A549 (cell line): ENCODE results near the gene TBC1D23. TPM values are rescaled to one million over a fixed set of nuclear protein-coding genes. Genes with fewer than 3 reads are reported as not detected.

Experiments used
- ATAC-seq, 2 experiments: fragments of 200-7000 bp in 1 of 2; fragments of >200 bp in 1 of 2; cut with Nextera tagmentation in 1 of 2; cut with Tn5 transposase in 1 of 2; 3 replicates each; pipeline versions ENCODE4 v1.8.0 to v1.9.1; 2018 to 2020; ENCODE audit warnings: mild to moderate bottlenecking in 1 of 2, moderate library complexity in 1 of 2
- CTCF ChIA-PET: fragments of 300-600 bp; sonication (Branson Sonifier 250); formaldehyde crosslinking; extraction: SDS; loops from one replicate; lab custom pipeline; 2021; ENCODE audit warnings: antibody characterized with exemption, inconsistent platforms; lab: Yijun Ruan, JAX
- POLR2A ChIA-PET: fragments of 350-600 bp; formaldehyde crosslinking; extraction: SDS; loops from one replicate; lab custom pipeline; 2021; ENCODE audit warnings: antibody characterized with exemption, inconsistent platforms; lab: Yijun Ruan, JAX
- DNase-seq, 2 experiments: peaks; one replicate each; pipeline versions ENCODE4 v3.0.0 to v3.0.0-alpha.2; 2011 to 2016; ENCODE audit warnings: low read depth in 1 of 2, low spot score in 1 of 2
- FAIRE-seq: peaks from 2 replicates; lab custom pipeline; 2011; peaks lifted over from hg19 to GRCh38; lab: Jason Lieb, UNC
- H3K27ac ChIP-seq, 2 experiments: fragments of >200 bp; sonication (Bioruptor Twin); formaldehyde crosslinking; 3 replicates each; pipeline ENCODE4 v1.5.1; 2016 to 2017
- H3K4me1 ChIP-seq: fragments of >200 bp; sonication (Bioruptor Twin); formaldehyde crosslinking; 3 replicates; pipeline ENCODE4 v1.6.1; 2016
- H3K4me2 ChIP-seq: fragments of >200 bp; sonication (Bioruptor Twin); formaldehyde crosslinking; 3 replicates; pipeline ENCODE4 v1.6.1; 2016
- H3K4me3 ChIP-seq: fragments of >200 bp; sonication (Bioruptor Twin); formaldehyde crosslinking; 3 replicates; pipeline ENCODE4 v1.5.1; 2016
- H3K9me3 ChIP-seq: fragments of >200 bp; sonication (Bioruptor Twin); formaldehyde crosslinking; 3 replicates; pipeline ENCODE4 v1.6.1; 2016
- EHMT2 ChIP-seq: fragments of 200-600 bp; sonication (generic); IDR thresholded peaks from 2 replicates; pipeline ENCODE4 v1.6.1; 2016; ENCODE audit warnings: antibody characterized with exemption, low read depth, mild to moderate bottlenecking, moderate library complexity
- ESRRA ChIP-seq: fragments of 150-350 bp; IDR thresholded peaks from 2 replicates; pipeline ENCODE4 v1.6.1; 2014; ENCODE audit warnings: mild to moderate bottlenecking, low read length, borderline replicate concordance
- FOSL2 ChIP-seq, 2 experiments: fragments of 450-650 bp in 1 of 2; fragments of >200 bp in 1 of 2; sonication (Bioruptor Twin) in 1 of 2; formaldehyde crosslinking; IDR thresholded peaks; 2 replicates each; pipeline versions ENCODE4 v1.5.0 to v1.6.1; 2016 to 2020; ENCODE audit warnings: mild to moderate bottlenecking in 1 of 2, moderate library complexity in 1 of 2
- FOXS1 ChIP-seq: fragments of 250-450 bp; sonication (Bioruptor Pico); IDR thresholded peaks from 2 replicates; pipeline ENCODE4 v1.5.0; 2020; ENCODE audit warnings: mild to moderate bottlenecking, moderate library complexity
- HDAC2 ChIP-seq: fragments of 200-600 bp; sonication (generic); IDR thresholded peaks from 2 replicates; pipeline ENCODE4 v1.6.1; 2016
- HOXA7 ChIP-seq: fragments of 250-450 bp; sonication (Bioruptor Pico); IDR thresholded peaks from 2 replicates; pipeline ENCODE4 v1.5.0; 2020; ENCODE audit warnings: mild to moderate bottlenecking, moderate library complexity
- HOXB13 ChIP-seq: fragments of 250-450 bp; sonication (Bioruptor Pico); IDR thresholded peaks from 2 replicates; pipeline ENCODE4 v1.5.0; 2020; ENCODE audit warnings: low read depth, mild to moderate bottlenecking, moderate library complexity
- JUN ChIP-seq, 2 experiments: fragments of >200 bp; sonication (Bioruptor Twin); formaldehyde crosslinking; IDR thresholded peaks; 2 replicates in 1 of 2; 3 replicates in 1 of 2; pipeline ENCODE4 v1.6.1; 2016 to 2017
- MAZ ChIP-seq: fragments of 150-350 bp; IDR thresholded peaks from 2 replicates; pipeline ENCODE4 v1.6.1; 2014; ENCODE audit warnings: antibody characterized with exemption, low read depth, low read length, borderline replicate concordance
- NR3C1 ChIP-seq: fragments of >200 bp; sonication (Bioruptor Twin); formaldehyde crosslinking; IDR thresholded peaks from 3 replicates; pipeline ENCODE4 v1.6.1; 2017
- POLR2AphosphoS2 ChIP-seq: conservative IDR thresholded peaks from 2 replicates; pipeline ENCODE4 v1.6.1; 2012; ENCODE audit warnings: low read length, improper control_type of control experiment, inconsistent platforms
- SREBF2 ChIP-seq: fragments of 450-650 bp; IDR thresholded peaks from 2 replicates; pipeline ENCODE4 v1.6.1; 2014; ENCODE audit warnings: mild to moderate bottlenecking, moderate library complexity
- TP53 ChIP-seq: fragments of 250-450 bp; sonication (Bioruptor Pico); IDR thresholded peaks from 2 replicates; pipeline ENCODE4 v1.5.0; 2021; ENCODE audit warnings: mild to moderate bottlenecking, moderate library complexity
- ZNF302 ChIP-seq: fragments of 250-450 bp; sonication (Bioruptor Pico); IDR thresholded peaks from 2 replicates; pipeline ENCODE4 v1.9.0; 2021; ENCODE audit warnings: inconsistent platforms, mild to moderate bottlenecking, moderate library complexity
- ZSCAN20 ChIP-seq: fragments of 250-450 bp; sonication (Bioruptor Pico); IDR thresholded peaks from 2 replicates; pipeline ENCODE4 v1.8.0; 2022; ENCODE audit warnings: mild to moderate bottlenecking, moderate library complexity
- WGBS: methylation state at CpG from one replicate; pipeline ENCODE4 v1.1.6; 2017; ENCODE audit errors: missing lambda C conversion rate; 5-methylcytosine and 5-hydroxymethylcytosine counted together
- polyA plus RNA-seq, 4 experiments: library from polyadenylated mRNA; depleted of rRNA in 3 of 4; stranded (reverse); fragments of >200 nt; fragmentation: RNase III in 1 of 4; extraction: RNeasy Plus Mini Kit Qiagen cat#74134 plus additional on column Dnase treatment in 1 of 4; gene quantifications; 2 replicates in 3 of 4; 3 replicates in 1 of 4; pipeline ENCODE4 v1.2.3, GENCODE V29; 2011 to 2017
- TF ChIP-seq, protein P1 (sequence below): fragments of 250-450 bp; sonication (Bioruptor Pico); IDR thresholded peaks from 2 replicates; pipeline ENCODE4 v1.5.0; 2021; ENCODE audit warnings: mild to moderate bottlenecking, moderate library complexity, borderline replicate concordance
- TF ChIP-seq, protein P2 (sequence below): IDR thresholded peaks from 2 replicates; pipeline ENCODE4 v1.6.1; 2012; ENCODE audit warnings: low read depth, borderline replicate concordance
- TF ChIP-seq, protein P3 (sequence below): fragments of 200-600 bp; sonication (generic); IDR thresholded peaks from 2 replicates; pipeline ENCODE4 v1.6.1; 2016; ENCODE audit warnings: antibody characterized with exemption, mild to moderate bottlenecking, moderate library complexity
- TF ChIP-seq, protein P4 (sequence below): IDR thresholded peaks from 2 replicates; pipeline ENCODE4 v1.6.1; 2012

The TBC1D23 gene
- polyA plus RNA-seq, 2 of the 4 experiments (the other 2 are of a cell fraction): 14.5 to 29.4 TPM

- ATAC-seq (no peak), FAIRE-seq (no peak), DNase-seq (no peak)
- no peak overlapping the region for H3K27ac ChIP-seq
- TF ChIP-seq TP53 (CRISPR knock-in tag): no peak
- no peak for TF ChIP-seq MAZ
- no peak for TF ChIP-seq ZSCAN20
- TF ChIP-seq SREBF2: no peak
- no peak for TF ChIP-seq HOXA7 (CRISPR knock-in tag)
- TF ChIP-seq FOXS1 (CRISPR knock-in tag): no peak
- TF ChIP-seq, protein P1, sequence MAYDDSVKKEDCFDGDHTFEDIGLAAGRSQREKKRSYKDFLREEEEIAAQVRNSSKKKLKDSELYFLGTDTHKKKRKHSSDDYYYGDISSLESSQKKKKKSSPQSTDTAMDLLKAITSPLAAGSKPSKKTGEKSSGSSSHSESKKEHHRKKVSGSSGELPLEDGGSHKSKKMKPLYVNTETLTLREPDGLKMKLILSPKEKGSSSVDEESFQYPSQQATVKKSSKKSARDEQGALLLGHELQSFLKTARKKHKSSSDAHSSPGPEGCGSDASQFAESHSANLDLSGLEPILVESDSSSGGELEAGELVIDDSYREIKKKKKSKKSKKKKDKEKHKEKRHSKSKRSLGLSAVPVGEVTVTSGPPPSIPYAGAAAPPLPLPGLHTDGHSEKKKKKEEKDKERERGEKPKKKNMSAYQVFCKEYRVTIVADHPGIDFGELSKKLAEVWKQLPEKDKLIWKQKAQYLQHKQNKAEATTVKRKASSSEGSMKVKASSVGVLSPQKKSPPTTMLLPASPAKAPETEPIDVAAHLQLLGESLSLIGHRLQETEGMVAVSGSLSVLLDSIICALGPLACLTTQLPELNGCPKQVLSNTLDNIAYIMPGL (CRISPR knock-in tag): no peak
- TF ChIP-seq ESRRA: no peak
- no peak overlapping the region for H3K4me3 ChIP-seq
- H3K9me3 ChIP-seq: no peaks in the 10 kb centered on the region
- POLR2A ChIA-PET: no interaction called here
- H3K4me1 ChIP-seq: no peaks in the 10 kb centered on the region
- CTCF ChIA-PET: no interaction called here
- 97% methylated on average over 4 of the region's 4 CpGs for WGBS
- H3K4me2 ChIP-seq: no peak overlapping the region
Observed at GRCh38 chr3:100299016-100299415, 38.2 kb downstream of the TBC1D23 start.

DNA sequence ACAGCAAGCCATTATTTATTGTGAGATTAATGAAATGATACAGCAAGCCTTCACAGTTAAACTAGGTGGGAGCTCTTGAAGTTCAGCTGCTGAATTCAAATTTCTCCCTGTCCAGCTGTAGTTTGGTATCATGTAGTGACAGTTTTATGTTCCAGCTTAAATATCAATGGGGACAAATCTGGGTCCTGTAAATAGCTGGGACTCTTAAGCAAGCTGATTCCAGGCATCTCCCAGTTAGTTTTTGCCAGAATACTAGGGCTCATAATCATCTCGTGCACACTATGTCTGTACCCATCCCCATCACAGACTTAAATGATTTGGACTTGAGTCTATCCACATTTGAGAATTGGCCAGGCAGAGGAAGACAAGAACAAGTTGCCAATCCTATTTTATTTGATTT lies 45.9 kb downstream of the TBC1D23 start:
- ATAC-seq: no peak
- Histone ChIP-seq H3K9me3 (no peaks in the 10 kb centered on the region), H3K27ac (no peak overlapping the region), H3K4me1 (no peaks in the 10 kb centered on the region), H3K4me2 (no peak overlapping the region), H3K4me3 (no peak overlapping the region)
- no peak for DNase-seq
- CTCF ChIA-PET: interaction anchor here (1.0 to 3.0 kb wide), 2 partner anchors 10 to 475 kb away, joined by 4 to 10 read pairs; no protein-coding TSS in a partner anchor
- no peak for FAIRE-seq
- no peak for TF ChIP-seq HOXB13 (CRISPR knock-in tag)
- POLR2A ChIA-PET: no interaction called here
- 88% methylated on average over 1 of the region's 1 CpG for WGBS

DNA sequence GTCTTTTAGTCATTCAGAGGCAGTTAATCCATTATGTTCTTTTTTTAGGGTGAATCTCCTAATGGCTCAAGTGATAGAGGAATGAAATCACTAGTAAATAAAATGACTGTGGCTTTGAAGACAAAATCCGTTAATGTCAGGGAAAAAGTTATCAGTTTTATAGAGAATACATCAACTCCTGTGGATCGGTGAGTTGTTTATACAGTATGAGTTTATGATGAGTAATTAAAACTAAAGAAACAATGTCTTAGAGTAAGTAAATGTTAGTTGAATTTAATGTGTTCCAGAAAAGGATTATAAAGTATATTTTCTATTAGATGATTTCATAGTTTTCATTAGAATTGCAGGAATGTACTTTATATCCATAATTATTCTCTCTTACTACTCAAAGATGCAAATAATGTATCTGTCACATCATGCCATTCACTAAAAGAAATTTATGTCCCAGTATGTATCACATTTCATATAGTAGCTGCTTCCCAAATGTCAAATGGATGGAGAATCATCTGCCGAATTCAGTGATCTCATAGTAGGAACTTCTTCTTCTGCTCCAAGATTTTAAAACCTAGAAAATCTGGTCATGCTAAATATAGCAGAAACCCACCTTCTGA lies 49.7 kb downstream of the TBC1D23 start:
- Histone ChIP-seq H3K4me1 (no peaks in the 10 kb centered on the region), H3K4me2 (no peak overlapping the region), H3K27ac (no peak overlapping the region), H3K4me3 (no peak overlapping the region), H3K9me3 (no peaks in the 10 kb centered on the region)
- FAIRE-seq (no peak), DNase-seq (no peak), ATAC-seq (no peak)
- TF ChIP-seq NR3C1: no peak
- TF ChIP-seq, protein P2, sequence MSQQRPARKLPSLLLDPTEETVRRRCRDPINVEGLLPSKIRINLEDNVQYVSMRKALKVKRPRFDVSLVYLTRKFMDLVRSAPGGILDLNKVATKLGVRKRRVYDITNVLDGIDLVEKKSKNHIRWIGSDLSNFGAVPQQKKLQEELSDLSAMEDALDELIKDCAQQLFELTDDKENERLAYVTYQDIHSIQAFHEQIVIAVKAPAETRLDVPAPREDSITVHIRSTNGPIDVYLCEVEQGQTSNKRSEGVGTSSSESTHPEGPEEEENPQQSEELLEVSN: no peak
- TF ChIP-seq, protein P3, sequence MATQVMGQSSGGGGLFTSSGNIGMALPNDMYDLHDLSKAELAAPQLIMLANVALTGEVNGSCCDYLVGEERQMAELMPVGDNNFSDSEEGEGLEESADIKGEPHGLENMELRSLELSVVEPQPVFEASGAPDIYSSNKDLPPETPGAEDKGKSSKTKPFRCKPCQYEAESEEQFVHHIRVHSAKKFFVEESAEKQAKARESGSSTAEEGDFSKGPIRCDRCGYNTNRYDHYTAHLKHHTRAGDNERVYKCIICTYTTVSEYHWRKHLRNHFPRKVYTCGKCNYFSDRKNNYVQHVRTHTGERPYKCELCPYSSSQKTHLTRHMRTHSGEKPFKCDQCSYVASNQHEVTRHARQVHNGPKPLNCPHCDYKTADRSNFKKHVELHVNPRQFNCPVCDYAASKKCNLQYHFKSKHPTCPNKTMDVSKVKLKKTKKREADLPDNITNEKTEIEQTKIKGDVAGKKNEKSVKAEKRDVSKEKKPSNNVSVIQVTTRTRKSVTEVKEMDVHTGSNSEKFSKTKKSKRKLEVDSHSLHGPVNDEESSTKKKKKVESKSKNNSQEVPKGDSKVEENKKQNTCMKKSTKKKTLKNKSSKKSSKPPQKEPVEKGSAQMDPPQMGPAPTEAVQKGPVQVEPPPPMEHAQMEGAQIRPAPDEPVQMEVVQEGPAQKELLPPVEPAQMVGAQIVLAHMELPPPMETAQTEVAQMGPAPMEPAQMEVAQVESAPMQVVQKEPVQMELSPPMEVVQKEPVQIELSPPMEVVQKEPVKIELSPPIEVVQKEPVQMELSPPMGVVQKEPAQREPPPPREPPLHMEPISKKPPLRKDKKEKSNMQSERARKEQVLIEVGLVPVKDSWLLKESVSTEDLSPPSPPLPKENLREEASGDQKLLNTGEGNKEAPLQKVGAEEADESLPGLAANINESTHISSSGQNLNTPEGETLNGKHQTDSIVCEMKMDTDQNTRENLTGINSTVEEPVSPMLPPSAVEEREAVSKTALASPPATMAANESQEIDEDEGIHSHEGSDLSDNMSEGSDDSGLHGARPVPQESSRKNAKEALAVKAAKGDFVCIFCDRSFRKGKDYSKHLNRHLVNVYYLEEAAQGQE: no peak
- TF ChIP-seq HDAC2: no peak
- TF ChIP-seq POLR2AphosphoS2: no peak
- no peak for TF ChIP-seq FOSL2 (IDR thresholded peaks at IDR 0.05)
- TF ChIP-seq FOSL2 (CRISPR knock-in tag; IDR thresholded peaks at IDR 0.05): no peak
- TF ChIP-seq, protein P4, sequence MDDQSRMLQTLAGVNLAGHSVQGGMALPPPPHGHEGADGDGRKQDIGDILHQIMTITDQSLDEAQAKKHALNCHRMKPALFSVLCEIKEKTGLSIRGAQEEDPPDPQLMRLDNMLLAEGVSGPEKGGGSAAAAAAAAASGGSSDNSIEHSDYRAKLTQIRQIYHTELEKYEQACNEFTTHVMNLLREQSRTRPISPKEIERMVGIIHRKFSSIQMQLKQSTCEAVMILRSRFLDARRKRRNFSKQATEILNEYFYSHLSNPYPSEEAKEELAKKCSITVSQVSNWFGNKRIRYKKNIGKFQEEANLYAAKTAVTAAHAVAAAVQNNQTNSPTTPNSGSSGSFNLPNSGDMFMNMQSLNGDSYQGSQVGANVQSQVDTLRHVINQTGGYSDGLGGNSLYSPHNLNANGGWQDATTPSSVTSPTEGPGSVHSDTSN: no peak
- TF ChIP-seq ZNF302 (CRISPR knock-in tag): no peak
- no peak for TF ChIP-seq JUN (IDR thresholded peaks at IDR 0.05)
- no peak for TF ChIP-seq EHMT2
- ChIA-PET POLR2A (no interaction called here), CTCF (no interaction called here)
- 68% methylated on average over 3 of the region's 3 CpGs for WGBS
